GM19395 (cell line): Measurements from ENCODE around the gene SHISA9.
"Not testable (repeated sequence)": the region's sequence is repeated elsewhere in the genome, so short reads cannot be mapped to it uniquely, and the experiment has no call there.

Experiments
- ATAC-seq: cut with Tn5 transposase; IDR thresholded peaks from one replicate; pipeline ENCODE4 v1.9.1; 2021; ENCODE audit warnings: mild to moderate bottlenecking, moderate library complexity; ENCODE audit not compliant: unreplicated experiment

SHISA9 gene

DNA sequence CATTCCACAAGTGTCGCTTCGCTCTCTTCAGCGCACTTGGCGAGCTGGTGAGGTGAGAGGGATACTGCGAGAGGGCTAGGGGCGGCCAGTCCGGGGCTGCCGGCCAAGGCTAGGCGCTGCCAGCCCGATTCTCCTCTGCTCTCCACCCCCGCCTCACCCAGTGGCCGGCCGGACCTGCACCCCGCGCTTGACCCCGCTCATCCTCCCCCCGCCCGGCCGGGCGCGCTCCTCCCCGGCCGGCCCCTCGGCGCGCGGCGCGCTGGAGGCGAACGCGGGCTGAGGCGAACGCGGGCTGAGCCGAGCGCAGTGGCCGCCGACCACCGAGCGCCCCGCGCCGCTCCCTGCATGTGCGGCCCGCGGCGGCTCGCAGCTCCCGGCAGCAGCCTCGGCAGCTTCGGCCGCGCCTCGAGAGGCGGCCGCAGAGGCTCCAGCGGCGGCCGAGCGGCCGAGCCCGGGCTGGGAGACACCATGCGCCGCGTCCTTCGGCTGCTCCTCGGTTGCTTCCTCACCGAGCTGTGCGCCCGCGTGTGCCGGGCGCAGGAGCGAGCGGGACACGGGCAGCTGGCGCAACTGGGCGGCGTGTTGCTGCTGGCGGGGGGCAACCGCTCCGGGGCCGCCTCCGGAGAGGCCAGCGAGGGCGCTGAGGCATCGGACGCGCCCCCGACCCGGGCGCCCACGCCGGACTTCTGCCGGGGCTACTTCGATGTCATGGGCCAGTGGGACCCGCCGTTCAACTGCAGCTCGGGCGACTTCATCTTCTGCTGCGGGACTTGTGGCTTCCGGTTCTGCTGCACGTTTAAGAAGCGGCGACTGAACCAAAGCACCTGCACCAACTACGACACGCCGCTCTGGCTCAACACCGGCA, at the start of gene SHISA9:
Gene SHISA9 (plus strand): TSS at position 2 of the 865 bp plus-strand sequence.
- no peak for ATAC-seq

- ATAC-seq = no peak
Measured at GRCh38 chr16:12853972-12854371, 47.4 kb upstream of the SHISA9 start.

DNA sequence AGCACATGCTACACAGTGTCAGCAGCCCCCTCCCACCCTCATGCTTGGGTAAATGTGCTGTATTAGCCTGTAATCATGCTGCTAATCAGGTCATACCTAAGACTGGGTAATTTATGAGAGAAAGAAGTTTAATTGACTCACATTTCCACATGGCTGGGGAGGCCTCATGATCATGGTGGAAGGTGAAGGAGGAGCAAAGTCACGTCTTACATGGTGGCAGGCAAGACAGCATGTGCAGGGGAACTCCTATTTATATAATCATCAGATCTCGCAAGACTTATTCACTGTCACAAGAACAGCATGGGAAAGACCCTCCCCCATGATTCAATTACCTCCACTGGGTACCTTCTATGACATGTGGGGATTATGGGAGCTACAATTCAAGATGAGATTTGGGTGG, 44.0 kb upstream of the SHISA9 start:
- not testable (repeated sequence) for ATAC-seq

DNA sequence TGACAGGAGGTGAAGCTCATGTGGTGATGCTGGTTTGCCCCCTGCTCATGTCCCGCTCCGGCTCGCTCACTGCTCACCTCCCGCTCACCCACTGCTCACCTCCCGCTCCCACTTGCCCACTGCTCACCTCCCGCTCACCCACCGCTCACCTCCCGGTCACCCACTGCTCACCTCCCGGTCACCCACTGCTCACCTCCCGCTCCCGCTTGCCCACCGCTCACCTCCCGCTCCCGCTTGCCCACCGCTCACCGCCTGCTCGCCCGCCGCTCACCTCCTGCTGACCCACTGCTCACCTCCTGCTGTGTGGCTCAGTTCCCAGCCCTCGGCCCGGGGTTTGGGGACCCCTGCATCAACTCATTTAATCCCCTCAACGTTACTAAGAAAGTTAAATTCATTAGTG, 39.1 kb upstream of the SHISA9 start:
- ATAC-seq = no peak

DNA sequence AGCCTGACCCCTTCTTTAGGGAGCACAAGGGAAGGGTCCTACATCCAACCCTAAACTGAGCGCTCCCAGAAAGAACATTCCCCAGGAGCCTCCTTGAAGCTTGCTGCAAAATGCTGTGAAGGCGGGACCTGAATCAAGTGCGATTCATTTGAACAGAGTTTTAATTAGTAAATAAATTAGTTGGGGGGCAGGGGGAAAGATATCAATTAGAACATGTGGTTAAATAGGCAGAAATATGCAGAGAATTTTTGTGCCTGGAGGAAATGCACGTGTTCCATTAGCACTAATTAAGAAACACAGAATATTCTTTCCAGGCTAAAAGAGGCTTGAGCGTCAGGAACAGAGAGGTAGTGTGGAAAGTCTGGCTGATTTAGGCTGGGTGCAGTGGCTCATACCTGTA, 38.5 kb upstream of the SHISA9 start:
- ATAC-seq = no peak

GRCh38 chr16:12866981-12867551, 34.3 kb upstream of the SHISA9 start:
- ATAC-seq = no peak

DNA sequence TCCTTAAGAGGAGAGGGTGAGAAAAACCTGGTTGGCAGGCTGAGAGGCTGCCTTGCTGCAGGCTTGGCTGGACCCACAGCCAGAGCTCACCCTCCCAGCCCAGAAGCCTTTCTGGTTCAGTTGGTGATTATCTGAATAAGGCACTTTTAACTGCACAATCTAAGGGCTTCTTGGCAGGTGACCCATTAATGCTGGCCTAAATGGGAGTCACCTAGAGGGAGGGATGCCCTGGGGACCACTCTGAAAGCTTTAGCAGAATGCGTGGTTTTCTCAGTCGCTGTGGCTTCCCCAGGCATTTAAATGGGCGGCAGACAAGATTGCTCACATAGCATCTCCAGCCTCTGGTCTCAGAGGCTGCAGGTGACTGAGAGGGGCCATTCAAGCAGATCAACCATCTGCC, 33.2 kb upstream of the SHISA9 start:
- no peak for ATAC-seq

GRCh38 chr16:12868788-12869187, 32.6 kb upstream of the SHISA9 start:
- no peak for ATAC-seq

DNA sequence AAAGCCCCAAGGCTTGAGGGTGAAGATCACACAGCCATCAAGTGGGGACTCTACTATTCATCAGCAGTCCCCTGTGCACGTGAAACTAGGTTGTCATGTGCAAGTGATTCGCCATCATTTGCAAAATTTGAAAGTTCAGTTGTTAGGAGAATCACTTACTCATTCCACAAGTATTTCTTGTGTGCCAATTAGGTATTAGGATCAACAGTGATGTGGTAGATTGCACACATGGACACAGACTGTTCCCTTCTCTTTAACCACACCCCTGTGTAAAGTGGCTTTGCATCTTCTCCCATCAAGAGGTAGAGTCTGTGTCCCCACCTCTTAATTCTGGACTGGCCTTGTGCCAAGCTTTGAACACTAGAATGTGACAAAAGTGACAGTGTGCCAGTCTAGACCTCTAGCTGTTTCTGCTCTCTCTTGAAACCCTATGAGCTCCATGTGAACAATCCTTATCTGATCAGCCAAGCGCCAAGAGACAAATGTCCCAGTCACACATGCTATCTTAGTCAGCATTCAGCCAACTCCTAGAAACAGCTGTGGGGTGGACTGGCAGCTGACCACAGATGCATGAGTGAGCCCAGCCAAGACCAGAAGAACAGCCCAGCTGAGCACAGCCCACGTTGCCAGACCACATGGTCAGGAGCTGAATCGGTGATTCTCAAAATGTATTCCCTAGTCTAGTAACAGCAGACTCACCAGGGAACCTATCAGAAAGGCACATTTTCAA, 31.5 kb upstream of the SHISA9 start:
- no peak for ATAC-seq

DNA sequence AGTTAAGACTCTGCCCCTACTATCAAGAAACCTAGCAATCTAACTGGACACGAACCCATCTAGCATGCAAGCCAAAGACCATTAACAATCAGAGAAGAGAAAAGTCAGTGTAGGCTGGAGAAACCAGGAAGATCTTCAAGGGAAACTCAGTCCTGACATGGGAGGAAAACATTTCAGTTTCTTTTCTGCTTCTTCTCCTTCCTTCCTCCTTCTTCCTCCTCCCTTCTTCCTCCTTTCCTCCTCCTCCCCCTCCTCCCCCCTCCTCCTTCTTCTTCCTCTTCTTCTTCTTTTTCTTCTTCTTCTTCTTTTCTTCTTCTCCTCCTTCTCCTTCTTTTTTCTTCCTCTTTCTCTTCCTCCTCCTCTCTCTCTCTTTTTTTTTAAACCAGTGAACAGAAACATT, 29.6 kb upstream of the SHISA9 start:
- no peak for ATAC-seq

DNA sequence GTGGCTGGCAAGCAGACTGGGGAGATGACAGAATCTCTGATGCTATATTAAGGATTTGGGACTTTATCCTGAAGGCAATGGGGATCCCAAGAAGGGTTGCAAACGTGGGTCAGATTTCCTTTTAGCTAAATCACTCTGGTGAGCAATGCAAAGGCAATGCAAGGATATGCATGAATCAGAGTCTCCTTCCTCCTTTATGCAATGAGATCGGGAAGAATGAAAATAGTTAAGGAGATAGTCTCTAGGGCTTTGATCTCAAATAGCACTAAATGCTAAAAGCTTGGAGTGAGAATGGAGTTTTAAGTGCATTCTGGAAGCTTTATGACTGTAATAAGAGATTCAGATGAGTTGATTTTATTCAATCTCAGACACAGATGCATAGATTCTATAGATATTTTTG, 27.2 kb upstream of the SHISA9 start:
- no peak for ATAC-seq

DNA sequence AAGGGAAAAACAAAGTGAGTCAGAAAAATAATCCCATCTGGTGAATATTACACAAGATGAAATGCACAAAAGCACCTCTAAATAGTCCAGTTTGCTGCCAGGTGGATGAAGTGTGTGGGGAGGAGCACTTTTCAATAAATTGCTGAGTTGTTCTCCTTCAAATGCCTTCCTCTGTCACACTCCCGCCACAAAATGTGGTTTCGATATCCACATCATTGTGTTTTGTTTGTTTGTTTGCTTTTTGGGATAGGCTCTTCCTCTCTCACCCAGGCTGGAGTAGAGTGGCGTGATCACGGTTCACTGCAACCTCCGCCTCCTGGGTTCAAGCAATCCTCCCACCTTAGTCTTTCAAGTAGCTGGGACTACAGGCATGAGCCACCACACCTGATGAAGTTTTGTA, 24.6 kb upstream of the SHISA9 start:
- no peak for ATAC-seq

DNA sequence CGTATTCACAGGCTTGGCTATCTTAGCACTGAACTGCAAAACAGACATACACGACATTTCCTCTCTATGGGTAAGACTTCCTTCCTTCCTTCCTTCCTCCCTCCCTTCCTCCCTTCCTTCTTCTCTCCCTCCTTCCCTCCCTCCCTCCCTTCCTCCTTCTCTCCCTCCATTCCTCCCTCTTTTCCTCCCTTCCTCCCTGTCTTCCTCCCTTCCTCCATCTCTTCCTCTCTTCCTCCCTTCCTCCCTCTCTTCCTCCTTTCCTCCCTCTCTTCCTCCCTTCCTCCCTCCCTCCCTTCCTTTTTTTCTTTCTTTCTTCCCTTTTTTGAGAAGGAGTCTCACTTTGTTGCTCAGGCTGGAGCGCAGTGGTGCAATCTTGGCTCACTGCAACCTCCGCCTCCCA, 22.4 kb upstream of the SHISA9 start:
- no peak for ATAC-seq

GRCh38 chr16:12879812-12880211, 21.6 kb upstream of the SHISA9 start:
- no peak for ATAC-seq

- no peak for ATAC-seq
Measured at GRCh38 chr16:12881182-12881581, 20.2 kb upstream of the SHISA9 start.

DNA sequence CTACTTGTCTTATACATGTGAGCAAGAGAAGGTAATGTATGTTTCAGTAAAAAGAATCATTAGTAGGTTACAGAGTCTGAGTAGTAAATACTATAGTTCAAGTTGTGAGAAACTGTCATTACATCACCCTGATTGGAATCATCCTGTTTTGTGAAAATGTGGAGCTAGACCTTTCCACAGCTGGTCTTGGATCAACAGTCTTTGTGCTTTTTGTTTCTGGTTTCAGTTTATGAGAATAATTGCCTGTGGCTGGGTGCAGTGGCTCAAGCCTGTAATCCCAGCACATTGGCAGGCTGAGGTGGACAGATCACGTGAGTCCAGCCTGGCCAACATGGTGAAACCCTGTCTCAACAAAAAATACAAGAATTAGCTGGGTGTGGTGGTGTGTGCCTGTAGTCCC, 19.7 kb upstream of the SHISA9 start:
- no peak for ATAC-seq

DNA sequence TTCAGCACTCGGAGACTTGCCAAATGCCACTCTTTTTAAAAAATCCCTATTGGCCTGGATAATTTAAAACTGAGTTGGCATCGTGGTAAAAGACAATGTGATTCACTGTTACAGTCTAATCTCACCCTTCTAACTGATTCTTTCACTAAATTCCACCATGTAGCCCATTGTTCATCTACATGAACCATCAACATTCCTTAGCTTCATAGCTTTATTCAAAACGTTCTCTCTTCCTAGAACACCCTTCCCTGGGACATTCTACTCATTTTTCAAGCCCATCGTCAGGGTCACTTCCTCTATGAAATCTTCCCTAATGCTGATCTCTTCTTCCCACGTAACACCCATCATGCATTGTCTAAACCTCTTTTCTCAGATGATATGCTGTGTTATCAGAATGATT, 15.7 kb upstream of the SHISA9 start:
- ATAC-seq = no peak

GRCh38 chr16:12891836-12892235, 9.6 kb upstream of the SHISA9 start:
- no peak for ATAC-seq

- no peak for ATAC-seq
Measured at GRCh38 chr16:12893050-12893750, 8.2 kb upstream of the SHISA9 start.

- ATAC-seq = no peak
Measured at GRCh38 chr16:12896562-12896961, 4.8 kb upstream of the SHISA9 start.

GRCh38 chr16:12898551-12898950, 2.8 kb upstream of the SHISA9 start:
- ATAC-seq = no peak
